Kidney epithelial cell (primary cell): ENCODE measurements around the gene SRPK3. TPM values are rescaled to one million over a fixed set of nuclear protein-coding genes. Genes with fewer than 3 reads are reported as not detected.
"Not testable (repeated sequence)": the region's sequence is repeated elsewhere in the genome, so short reads cannot be mapped to it uniquely, and the experiment has no call there.

ENCODE experiments used
- DNase-seq: peaks from one replicate; pipeline ENCODE4 v3.0.0-alpha.2; 2010; ENCODE audit warnings: low read depth
- H3K27me3 ChIP-seq: 2 replicates; pipeline ENCODE4 v1.6.0; 2011; ENCODE audit warnings: low read length; ENCODE audit not compliant: control insufficient read depth, insufficient read depth
- H3K36me3 ChIP-seq: 2 replicates; pipeline ENCODE4 v1.5.1; 2011; ENCODE audit warnings: low read length; ENCODE audit not compliant: control insufficient read depth, insufficient read depth
- H3K4me3 ChIP-seq: 2 replicates; pipeline ENCODE4 v1.5.1; 2011; ENCODE audit warnings: low read depth, mild to moderate bottlenecking, control low read depth, low read length
- CTCF ChIP-seq: IDR thresholded peaks from 2 replicates; pipeline ENCODE4 v1.5.1; 2011; ENCODE audit warnings: mild to moderate bottlenecking, moderate library complexity, low read length, control low read depth, inconsistent platforms; ENCODE audit not compliant: insufficient read depth, poor library complexity, severe bottlenecking
- total RNA-seq: library from RNA; depleted of rRNA; stranded (reverse); fragments of >200 nt; gene quantifications from 2 replicates; pipeline ENCODE4 v1.2.3, GENCODE V29; 2015

The SRPK3 gene
- total RNA-seq, 1 donor from 2014 or later: 0.08 TPM

- Histone ChIP-seq H3K36me3 (no peaks in the 10 kb centered on the region), H3K27me3 (peaks cover 5% of the 10 kb centered on the region), H3K4me3 (no peak overlapping the region)
- no peak for DNase-seq
- no peak for TF ChIP-seq CTCF
Observed at GRCh38 chrX:153746359-153746758, 34.5 kb upstream of the SRPK3 start.

DNA sequence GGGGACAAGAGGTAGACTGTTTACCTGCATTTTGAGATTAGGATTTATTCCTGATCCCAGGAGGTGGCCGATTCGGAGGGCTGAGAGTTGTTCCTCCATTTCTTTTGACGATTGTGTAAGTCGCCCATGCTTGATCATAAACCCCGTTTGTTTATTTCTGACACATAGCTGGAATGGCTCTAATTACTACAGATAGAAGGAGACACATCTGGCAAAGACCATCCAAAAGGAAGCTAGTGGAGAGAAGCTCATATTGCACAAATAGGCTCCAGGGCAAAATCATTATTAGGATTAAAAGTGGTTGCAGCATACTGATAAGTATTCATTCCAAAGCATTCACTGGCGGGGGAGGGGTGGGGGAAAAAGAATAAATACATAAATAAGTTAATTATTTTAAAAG lies 33.9 kb upstream of the SRPK3 start:
- H3K27me3 ChIP-seq, DNase-seq, H3K36me3 ChIP-seq, H3K4me3 ChIP-seq: not testable (repeated sequence)

GRCh38 chrX:153749017-153749416 lies 31.8 kb upstream of the SRPK3 start:
- H3K36me3 ChIP-seq, H3K27me3 ChIP-seq, DNase-seq, H3K4me3 ChIP-seq: not testable (repeated sequence)

- no peak for TF ChIP-seq CTCF
- no peak for DNase-seq
- H3K36me3 ChIP-seq: no peaks in the 10 kb centered on the region
- H3K4me3 ChIP-seq: no peak overlapping the region
- H3K27me3 ChIP-seq: peaks cover 3% of the 10 kb centered on the region
Observed at GRCh38 chrX:153750127-153750774, 30.6 kb upstream of the SRPK3 start.

GRCh38 chrX:153755136-153755535 lies 25.7 kb upstream of the SRPK3 start:
- TF ChIP-seq CTCF: no peak
- no peaks in the 10 kb centered on the region for H3K36me3 ChIP-seq
- DNase-seq: no peak
- peaks cover 2% of the 10 kb centered on the region for H3K27me3 ChIP-seq
- no peak overlapping the region for H3K4me3 ChIP-seq

DNA sequence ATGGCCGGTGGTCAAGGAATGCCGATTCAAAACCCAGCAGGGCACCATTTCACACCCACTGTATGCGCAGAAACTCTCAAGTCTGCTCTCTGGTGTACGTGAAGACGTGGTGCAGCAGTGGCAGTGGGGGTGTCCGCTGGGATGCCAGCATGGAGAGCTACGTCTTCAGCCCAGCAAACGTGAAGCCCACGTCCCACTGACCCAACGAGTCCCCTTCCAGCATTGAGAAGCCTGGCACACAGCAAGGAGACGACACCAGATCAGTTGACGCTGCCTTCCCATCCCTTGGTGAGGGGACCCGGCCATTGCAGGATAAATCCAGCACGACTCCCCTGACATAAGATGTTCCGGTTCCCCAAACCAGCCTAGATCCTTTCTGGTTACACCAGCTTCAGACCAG lies 19.0 kb upstream of the SRPK3 start:
- no peak for TF ChIP-seq CTCF
- H3K36me3 ChIP-seq: no peaks in the 10 kb centered on the region
- no peak overlapping the region for H3K4me3 ChIP-seq
- no peaks in the 10 kb centered on the region for H3K27me3 ChIP-seq
- DNase-seq: no peak

DNA sequence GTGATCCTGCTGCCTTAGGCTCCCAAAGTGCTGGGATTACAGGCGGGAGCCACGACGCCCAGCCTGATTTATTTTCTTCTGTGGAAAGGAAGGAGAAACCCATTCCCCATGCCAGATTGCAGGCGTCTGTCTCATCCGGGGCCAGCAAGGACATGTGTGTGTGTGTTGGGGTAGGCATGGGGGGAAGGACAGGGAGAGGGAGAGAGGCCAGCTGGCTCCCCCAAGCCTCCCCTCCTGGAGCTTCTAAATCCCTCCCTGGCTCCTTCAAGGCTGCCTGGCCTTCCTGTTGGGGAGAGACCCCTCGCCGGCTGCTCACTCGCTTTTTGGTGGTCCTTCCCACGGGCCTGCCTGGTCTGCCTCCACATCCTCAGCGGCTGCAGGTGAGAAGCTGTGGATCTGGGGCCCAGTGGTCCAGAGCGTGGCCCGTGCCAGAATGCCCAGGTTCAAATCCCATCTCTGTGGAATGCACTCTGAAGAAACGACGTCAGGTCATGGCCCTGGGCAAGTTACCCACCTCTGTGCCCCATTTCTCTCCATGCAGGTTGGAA lies 18.1 kb upstream of the SRPK3 start:
- no peaks in the 10 kb centered on the region for H3K27me3 ChIP-seq
- no peaks in the 10 kb centered on the region for H3K36me3 ChIP-seq
- DNase-seq: no peak
- H3K4me3 ChIP-seq: no peak overlapping the region
- TF ChIP-seq CTCF: no peak
